ENCODE measurements around the gene NFAM1. TPM values are rescaled to one million over a fixed set of nuclear protein-coding genes. Genes with fewer than 3 reads are reported as not detected.

The NFAM1 gene
- total and polyA plus RNA-seq, 9 donors: 0.36 to 3.5 (median 0.91) TPM

DNA sequence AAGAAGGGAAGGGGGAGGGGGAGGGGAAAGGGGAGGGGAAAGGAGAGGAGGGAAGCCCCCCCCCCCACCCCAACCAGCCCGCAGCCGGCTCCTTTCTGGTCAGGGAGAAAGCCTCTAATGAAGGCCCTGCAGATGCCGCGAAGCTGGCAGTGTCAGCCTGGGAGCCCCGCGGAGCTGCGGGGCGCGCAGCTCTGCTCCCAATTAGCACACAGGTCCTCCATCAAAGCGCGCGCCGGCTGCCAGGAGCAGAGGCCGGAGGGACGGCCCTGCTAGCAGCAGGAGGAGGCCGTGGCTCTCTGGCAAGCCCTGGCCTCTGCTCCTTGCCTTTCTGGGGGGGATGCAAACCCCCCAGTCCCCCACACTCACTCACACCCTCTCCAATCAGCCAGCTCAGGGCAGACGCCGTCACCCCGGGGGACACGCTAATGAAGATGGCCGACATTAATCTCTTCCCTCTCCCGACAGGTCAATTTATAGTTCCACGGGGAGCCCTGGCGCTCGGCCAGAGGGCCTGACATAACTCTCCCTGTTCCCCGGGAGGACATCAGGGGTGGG lies 91.3 kb downstream of the NFAM1 start:
- no peak overlapping the region for H3K4me3 ChIP-seq
- no peaks in the 10 kb centered on the region for H3K9me3 ChIP-seq
- H3K27me3 ChIP-seq: no peaks in the 10 kb centered on the region
- WGBS, 3 donors: 27 to 30% (median 29%) methylated on average over 21 to 26 of the region's 26 CpGs
- intact Hi-C loops (cut with DNase I): no loop called here
- H3K27ac ChIP-seq: no peak overlapping the region
- TF ChIP-seq POLR2A (IDR thresholded peaks at IDR 0.05): no peak
- TF ChIP-seq, protein P1, sequence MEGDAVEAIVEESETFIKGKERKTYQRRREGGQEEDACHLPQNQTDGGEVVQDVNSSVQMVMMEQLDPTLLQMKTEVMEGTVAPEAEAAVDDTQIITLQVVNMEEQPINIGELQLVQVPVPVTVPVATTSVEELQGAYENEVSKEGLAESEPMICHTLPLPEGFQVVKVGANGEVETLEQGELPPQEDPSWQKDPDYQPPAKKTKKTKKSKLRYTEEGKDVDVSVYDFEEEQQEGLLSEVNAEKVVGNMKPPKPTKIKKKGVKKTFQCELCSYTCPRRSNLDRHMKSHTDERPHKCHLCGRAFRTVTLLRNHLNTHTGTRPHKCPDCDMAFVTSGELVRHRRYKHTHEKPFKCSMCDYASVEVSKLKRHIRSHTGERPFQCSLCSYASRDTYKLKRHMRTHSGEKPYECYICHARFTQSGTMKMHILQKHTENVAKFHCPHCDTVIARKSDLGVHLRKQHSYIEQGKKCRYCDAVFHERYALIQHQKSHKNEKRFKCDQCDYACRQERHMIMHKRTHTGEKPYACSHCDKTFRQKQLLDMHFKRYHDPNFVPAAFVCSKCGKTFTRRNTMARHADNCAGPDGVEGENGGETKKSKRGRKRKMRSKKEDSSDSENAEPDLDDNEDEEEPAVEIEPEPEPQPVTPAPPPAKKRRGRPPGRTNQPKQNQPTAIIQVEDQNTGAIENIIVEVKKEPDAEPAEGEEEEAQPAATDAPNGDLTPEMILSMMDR (IDR thresholded peaks at IDR 0.05): no peak
- TF ChIP-seq EP300 (IDR thresholded peaks at IDR 0.05): no peak
- peaks cover 2% of the 10 kb centered on the region for H3K4me1 ChIP-seq (ENCODE audit: insufficient read depth)
- DNase-seq: peak in 1 of 5 donors; percentile 54
- H3K36me3 ChIP-seq: no peaks in the 10 kb centered on the region

DNA sequence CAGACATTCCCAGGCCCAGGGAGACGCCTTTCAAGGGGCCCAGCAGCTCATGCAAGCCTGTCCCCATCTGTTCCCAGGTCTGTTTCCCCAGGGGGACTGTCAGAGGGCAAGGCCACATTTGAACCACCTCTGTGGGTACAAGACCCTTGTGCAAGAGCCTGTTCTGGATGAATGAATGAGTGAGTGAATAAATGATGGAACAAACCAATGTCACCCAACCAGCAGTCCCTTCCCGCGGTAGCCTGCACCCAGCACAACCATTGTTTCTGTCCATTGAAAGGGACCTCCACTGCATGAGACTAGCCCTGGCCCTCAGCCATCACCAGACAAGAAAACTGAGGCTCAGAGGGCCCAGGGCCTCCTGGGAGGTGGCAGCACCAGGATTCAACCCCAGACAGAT lies 92.1 kb downstream of the NFAM1 start:
- Histone ChIP-seq H3K9me3 (no peaks in the 10 kb centered on the region), H3K27me3 (no peaks in the 10 kb centered on the region), H3K4me3 (no peak overlapping the region), H3K4me1 (ENCODE audit: insufficient read depth) (peaks cover 2% of the 10 kb centered on the region), H3K27ac (no peak overlapping the region), H3K36me3 (no peaks in the 10 kb centered on the region)
- 89 to 97% (median 92%) methylated on average over 3 of the region's 3 CpGs for WGBS, 3 donors
- intact Hi-C loops (cut with DNase I): no loop called here
- TF ChIP-seq EP300 (IDR thresholded peaks at IDR 0.05) (no peak), POLR2A (IDR thresholded peaks at IDR 0.05) (no peak)
- TF ChIP-seq, protein P1 (IDR thresholded peaks at IDR 0.05): no peak
- no peak for DNase-seq

DNA sequence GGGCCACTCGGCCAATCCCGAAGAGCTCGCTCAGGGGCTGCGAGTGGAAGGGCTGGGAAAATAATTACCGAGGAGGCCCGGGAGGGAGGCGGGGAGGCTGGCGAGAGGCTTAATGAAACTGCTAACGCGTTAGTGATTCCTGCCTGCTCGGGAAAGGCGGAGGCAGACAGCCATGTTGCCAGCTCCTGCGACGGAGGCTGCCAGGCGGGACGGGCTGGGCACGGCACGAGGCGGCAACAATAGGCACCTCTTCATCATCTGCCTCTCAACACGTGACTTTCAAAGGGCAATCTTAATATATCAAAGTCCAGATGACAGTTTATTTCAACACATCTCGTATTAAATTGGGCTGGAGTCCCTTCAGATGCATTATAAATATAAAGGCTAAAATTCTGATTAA lies 93.7 kb downstream of the NFAM1 start:
- Histone ChIP-seq H3K4me1 (ENCODE audit: insufficient read depth) (no peaks in the 10 kb centered on the region), H3K36me3 (no peaks in the 10 kb centered on the region), H3K27me3 (no peaks in the 10 kb centered on the region), H3K4me3 (no peak overlapping the region), H3K9me3 (no peaks in the 10 kb centered on the region), H3K27ac (no peak overlapping the region)
- intact Hi-C loops (cut with DNase I): no loop called here
- 84 to 88% (median 86%) methylated on average over 21 of the region's 21 CpGs for WGBS, 3 donors
- TF ChIP-seq, protein P1 (IDR thresholded peaks at IDR 0.05): no peak
- TF ChIP-seq POLR2A (IDR thresholded peaks at IDR 0.05): no peak
- DNase-seq: no peak

DNA sequence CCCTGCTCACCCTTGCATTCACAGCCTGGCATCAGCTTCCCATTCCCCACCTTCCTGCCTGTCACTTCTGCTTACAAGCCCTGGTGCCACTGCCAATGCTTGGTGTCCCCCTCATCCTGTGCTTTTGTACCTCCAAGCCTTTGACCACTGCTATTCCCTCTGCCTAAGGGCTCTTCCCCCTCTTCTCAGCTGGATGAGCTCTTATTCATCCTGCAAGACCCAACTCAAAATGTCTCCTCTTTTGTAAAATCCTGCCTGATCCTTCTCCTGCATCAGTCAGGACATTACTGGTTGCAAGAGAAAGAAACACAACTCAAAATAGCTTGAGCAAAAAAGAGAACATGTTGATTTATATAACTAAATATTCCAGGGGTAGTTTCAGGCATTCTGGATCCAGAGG lies 94.8 kb downstream of the NFAM1 start:
- Histone ChIP-seq H3K27ac (no peak overlapping the region), H3K27me3 (no peaks in the 10 kb centered on the region), H3K4me1 (ENCODE audit: insufficient read depth) (no peaks in the 10 kb centered on the region), H3K4me3 (no peak overlapping the region), H3K9me3 (no peaks in the 10 kb centered on the region), H3K36me3 (no peaks in the 10 kb centered on the region)
- intact Hi-C loops (cut with DNase I): no loop called here
- no peak for DNase-seq
- TF ChIP-seq EP300 (IDR thresholded peaks at IDR 0.05): no peak
- TF ChIP-seq, protein P1 (IDR thresholded peaks at IDR 0.05): no peak
- TF ChIP-seq POLR2A (IDR thresholded peaks at IDR 0.05): no peak
